GM12864 (cell line): ENCODE data around the gene ALKBH7.
"Not testable (repeated sequence)": the region's sequence is repeated elsewhere in the genome, so short reads cannot be mapped to it uniquely, and the experiment has no call there.

Experiments
- DNase-seq: peaks from one replicate; pipeline ENCODE4 v3.0.0-alpha.2; 2011; ENCODE audit warnings: low read depth
- H3K4me3 ChIP-seq: 2 replicates; pipeline ENCODE4 v1.5.1; 2011; ENCODE audit warnings: mild to moderate bottlenecking, low read depth, low read length, control low read depth
- CTCF ChIP-seq: IDR thresholded peaks from 2 replicates; pipeline ENCODE4 v1.5.1; 2011; ENCODE audit warnings: low read depth, mild to moderate bottlenecking, moderate library complexity, low read length, control low read depth, inconsistent platforms; ENCODE audit errors: missing control alignments

ALKBH7 gene

GRCh38 chr19:6392221-6393073 is 19.9 kb downstream of the ALKBH7 start:
- H3K4me3 ChIP-seq: peak overlapping the region; percentile 88
- TF ChIP-seq CTCF: no peak
- DNase-seq: no peak

- peak within 1 kb of the TSS; percentile 88 for H3K4me3 ChIP-seq
- peak; percentile 84 for DNase-seq
- peak; percentile 10 for TF ChIP-seq CTCF
These were observed 20.7 kb downstream of the ALKBH7 start, which contains the start of gene GTF2F1 for GRCh38 chr19:6393074-6393982. TSS of gene GTF2F1 (minus strand) at chr19:6393164. CDS start at chr19:6392995, 169 bp downstream.

- TF ChIP-seq CTCF: no peak
- DNase-seq: peak; percentile 73
- peak overlapping the region; percentile 88 for H3K4me3 ChIP-seq
These were observed 21.4 kb downstream of the ALKBH7 start for GRCh38 chr19:6393983-6394412.

- no peak for DNase-seq
- H3K4me3 ChIP-seq: no peak overlapping the region
- no peak for TF ChIP-seq CTCF
These were observed 22.2 kb downstream of the ALKBH7 start for GRCh38 chr19:6394831-6395230.

- no peak overlapping the region for H3K4me3 ChIP-seq
- no peak for DNase-seq
- TF ChIP-seq CTCF: no peak
These were observed 23.7 kb downstream of the ALKBH7 start for GRCh38 chr19:6396305-6396704.

GRCh38 chr19:6400062-6400944 is 27.7 kb downstream of the ALKBH7 start:
- H3K4me3 ChIP-seq, DNase-seq: not testable (repeated sequence)
